Cerebellar cortex (tissue), 1 donor: ENCODE data around the gene ENOX1.

Experiments used
- DNase-seq: peaks from one replicate; pipeline ENCODE4 v3.0.0-alpha.2; 2015; ENCODE audit warnings: low spot score

ENOX1 gene

GRCh38 chr13:43545317-43545874 lies 241.4 kb downstream of the ENOX1 start:
- DNase-seq = no peak

GRCh38 chr13:43544631-43545030 lies 242.1 kb downstream of the ENOX1 start:
- no peak for DNase-seq

GRCh38 chr13:43544011-43544410 lies 242.8 kb downstream of the ENOX1 start:
- no peak for DNase-seq

- no peak for DNase-seq
These were observed 243.4 kb downstream of the ENOX1 start for GRCh38 chr13:43543331-43543730.

GRCh38 chr13:43537124-43537523 lies 249.6 kb downstream of the ENOX1 start:
- DNase-seq = no peak

GRCh38 chr13:43529796-43530195 lies 257.0 kb downstream of the ENOX1 start:
- no peak for DNase-seq

- no peak for DNase-seq
These were observed 257.8 kb downstream of the ENOX1 start for GRCh38 chr13:43528992-43529391.

GRCh38 chr13:43522788-43523187 lies 264.0 kb downstream of the ENOX1 start:
- DNase-seq = no peak

GRCh38 chr13:43520351-43520750 lies 266.4 kb downstream of the ENOX1 start:
- DNase-seq = no peak

GRCh38 chr13:43518833-43519232 lies 267.9 kb downstream of the ENOX1 start:
- no peak for DNase-seq

GRCh38 chr13:43516401-43516833 lies 270.4 kb downstream of the ENOX1 start:
- no peak for DNase-seq

- DNase-seq = no peak
These were observed 271.2 kb downstream of the ENOX1 start for GRCh38 chr13:43515531-43515930.

GRCh38 chr13:43514311-43514710 lies 272.5 kb downstream of the ENOX1 start:
- DNase-seq = no peak

GRCh38 chr13:43512221-43512620 lies 274.6 kb downstream of the ENOX1 start:
- DNase-seq = no peak

- DNase-seq = no peak
These were observed 275.5 kb downstream of the ENOX1 start for GRCh38 chr13:43510956-43511901.

- no peak for DNase-seq
These were observed 291.0 kb downstream of the ENOX1 start for GRCh38 chr13:43495732-43496131.

GRCh38 chr13:43494206-43494605 lies 292.6 kb downstream of the ENOX1 start:
- no peak for DNase-seq

GRCh38 chr13:43493496-43494000 lies 293.2 kb downstream of the ENOX1 start:
- no peak for DNase-seq

- no peak for DNase-seq
These were observed 294.0 kb downstream of the ENOX1 start for GRCh38 chr13:43492745-43493144.

GRCh38 chr13:43492311-43492710 lies 294.5 kb downstream of the ENOX1 start:
- no peak for DNase-seq

- DNase-seq = no peak
These were observed 297.5 kb downstream of the ENOX1 start for GRCh38 chr13:43489233-43489632.

- no peak for DNase-seq
These were observed 298.9 kb downstream of the ENOX1 start for GRCh38 chr13:43487885-43488284.

GRCh38 chr13:43487461-43487860 lies 299.3 kb downstream of the ENOX1 start:
- DNase-seq = no peak
